ENCODE data around the gene LRRC18.

GRCh38 chr10:48964038-48964437 is 24.4 kb upstream of the LRRC18 start:
- TF ChIP-seq, protein P1, sequence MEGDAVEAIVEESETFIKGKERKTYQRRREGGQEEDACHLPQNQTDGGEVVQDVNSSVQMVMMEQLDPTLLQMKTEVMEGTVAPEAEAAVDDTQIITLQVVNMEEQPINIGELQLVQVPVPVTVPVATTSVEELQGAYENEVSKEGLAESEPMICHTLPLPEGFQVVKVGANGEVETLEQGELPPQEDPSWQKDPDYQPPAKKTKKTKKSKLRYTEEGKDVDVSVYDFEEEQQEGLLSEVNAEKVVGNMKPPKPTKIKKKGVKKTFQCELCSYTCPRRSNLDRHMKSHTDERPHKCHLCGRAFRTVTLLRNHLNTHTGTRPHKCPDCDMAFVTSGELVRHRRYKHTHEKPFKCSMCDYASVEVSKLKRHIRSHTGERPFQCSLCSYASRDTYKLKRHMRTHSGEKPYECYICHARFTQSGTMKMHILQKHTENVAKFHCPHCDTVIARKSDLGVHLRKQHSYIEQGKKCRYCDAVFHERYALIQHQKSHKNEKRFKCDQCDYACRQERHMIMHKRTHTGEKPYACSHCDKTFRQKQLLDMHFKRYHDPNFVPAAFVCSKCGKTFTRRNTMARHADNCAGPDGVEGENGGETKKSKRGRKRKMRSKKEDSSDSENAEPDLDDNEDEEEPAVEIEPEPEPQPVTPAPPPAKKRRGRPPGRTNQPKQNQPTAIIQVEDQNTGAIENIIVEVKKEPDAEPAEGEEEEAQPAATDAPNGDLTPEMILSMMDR (IDR thresholded peaks at IDR 0.05; ENCODE audit: borderline replicate concordance, extremely low read depth, low read length, poor library complexity, severe bottlenecking), result no peak
- no peak for TF ChIP-seq EZH2 (IDR thresholded peaks at IDR 0.05; ENCODE audit: borderline replicate concordance, low read depth, low read length, severe bottlenecking)
